Adrenal gland (tissue), 5 donors: ENCODE measurements around the gene MRNIP.

Experiments used
- CTCF ChIP-seq, 6 experiments: fragments of 450-650 bp in 4 of 6; fragments of 200-600 bp in 2 of 6; sonication (generic) in 1 of 6; IDR thresholded peaks; 1 replicate in 5 of 6; 2 replicates in 1 of 6; pipeline versions ENCODE4 v1.5.1 to v1.8.0; 2016 to 2021; ENCODE audit warnings: antibody characterized with exemption in 6 of 6, mild to moderate bottlenecking in 2 of 6, moderate library complexity in 1 of 6
- POLR2A ChIP-seq, 2 donors: fragments of 450-650 bp; IDR thresholded peaks; one replicate each; pipeline ENCODE4 v1.6.1; 2017; ENCODE audit warnings: antibody characterized with exemption in 2 of 2, mild to moderate bottlenecking in 2 of 2, moderate library complexity in 1 of 2
- donor health status: DM: no; HTN: no; CAD: no.

- TF ChIP-seq POLR2A (IDR thresholded peaks at IDR 0.05) (no peak), CTCF (IDR thresholded peaks at IDR 0.05) (no peak)
Measured at GRCh38 chr5:179833056-179833708, 25.4 kb downstream of the MRNIP start.
